Measurements from ENCODE around the gene MYBPC1.

DNA sequence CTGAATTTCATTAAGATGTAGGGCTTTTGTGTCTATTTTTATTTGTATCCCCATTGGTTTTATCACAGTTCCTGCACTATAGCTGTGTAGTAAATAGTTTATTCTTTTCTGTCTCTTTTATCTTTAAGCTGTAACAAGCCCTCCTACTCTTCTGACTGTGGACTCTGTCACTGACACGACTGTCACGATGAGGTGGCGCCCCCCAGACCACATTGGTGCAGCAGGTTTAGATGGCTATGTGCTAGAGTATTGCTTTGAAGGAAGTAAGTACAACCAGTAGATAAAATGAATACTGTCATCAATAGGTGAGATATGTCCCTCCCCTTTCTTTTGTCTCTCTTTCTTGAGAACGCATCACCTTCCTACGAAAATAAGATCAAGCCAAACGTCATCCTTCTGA, 68.5 kb downstream of the MYBPC1 start:
- TF ChIP-seq, protein P1, sequence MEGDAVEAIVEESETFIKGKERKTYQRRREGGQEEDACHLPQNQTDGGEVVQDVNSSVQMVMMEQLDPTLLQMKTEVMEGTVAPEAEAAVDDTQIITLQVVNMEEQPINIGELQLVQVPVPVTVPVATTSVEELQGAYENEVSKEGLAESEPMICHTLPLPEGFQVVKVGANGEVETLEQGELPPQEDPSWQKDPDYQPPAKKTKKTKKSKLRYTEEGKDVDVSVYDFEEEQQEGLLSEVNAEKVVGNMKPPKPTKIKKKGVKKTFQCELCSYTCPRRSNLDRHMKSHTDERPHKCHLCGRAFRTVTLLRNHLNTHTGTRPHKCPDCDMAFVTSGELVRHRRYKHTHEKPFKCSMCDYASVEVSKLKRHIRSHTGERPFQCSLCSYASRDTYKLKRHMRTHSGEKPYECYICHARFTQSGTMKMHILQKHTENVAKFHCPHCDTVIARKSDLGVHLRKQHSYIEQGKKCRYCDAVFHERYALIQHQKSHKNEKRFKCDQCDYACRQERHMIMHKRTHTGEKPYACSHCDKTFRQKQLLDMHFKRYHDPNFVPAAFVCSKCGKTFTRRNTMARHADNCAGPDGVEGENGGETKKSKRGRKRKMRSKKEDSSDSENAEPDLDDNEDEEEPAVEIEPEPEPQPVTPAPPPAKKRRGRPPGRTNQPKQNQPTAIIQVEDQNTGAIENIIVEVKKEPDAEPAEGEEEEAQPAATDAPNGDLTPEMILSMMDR (IDR thresholded peaks at IDR 0.05), result no peak
- no peak for TF ChIP-seq POLR2A (IDR thresholded peaks at IDR 0.05)
